Heart right ventricle (tissue), 16 donors: ENCODE measurements around the gene FGFR4. TPM values are rescaled to one million over a fixed set of nuclear protein-coding genes. Genes with fewer than 3 reads are reported as not detected.

Experiments
- ATAC-seq, 8 donors: fragments of 200-7000 bp; cut with Tn5 transposase; one replicate each; pipeline ENCODE4 v1.9.1; 2020; ENCODE audit warnings: mild to moderate bottlenecking in 8 of 8, moderate library complexity in 8 of 8, moderate number of reproducible peaks in 1 of 8
- DNase-seq, 2 donors: peaks; one replicate each; pipeline ENCODE4 v3.0.0-alpha.2; 2020
- H3K27ac ChIP-seq, 10 donors: fragments of 200-600 bp; sonication (generic) in 2 of 10; one replicate each; pipeline versions ENCODE4 v1.5.0 to v1.8.0; 2020 to 2022; ENCODE audit warnings: mild to moderate bottlenecking in 3 of 10
- H3K27me3 ChIP-seq, 7 donors: fragments of 200-600 bp; one replicate each; pipeline ENCODE4 v1.8.0; 2021 to 2022; ENCODE audit warnings: mild to moderate bottlenecking in 2 of 7
- H3K36me3 ChIP-seq, 9 donors: fragments of 200-600 bp; sonication (generic) in 1 of 9; one replicate each; pipeline versions ENCODE4 v1.5.0 to v1.8.0; 2020 to 2022; ENCODE audit warnings: mild to moderate bottlenecking in 2 of 9
- H3K4me1 ChIP-seq, 9 donors: fragments of 200-600 bp; sonication (generic) in 1 of 9; one replicate each; pipeline versions ENCODE4 v1.5.0 to v1.8.0; 2020 to 2022; ENCODE audit warnings: mild to moderate bottlenecking in 4 of 9
- H3K4me3 ChIP-seq, 10 donors: fragments of 200-600 bp; sonication (generic) in 2 of 10; one replicate each; pipeline versions ENCODE4 v1.5.0 to v1.8.0; 2020 to 2022; ENCODE audit warnings: mild to moderate bottlenecking in 7 of 10, moderate library complexity in 2 of 10
- H3K9me3 ChIP-seq, 11 donors: fragments of 200-600 bp in 10 of 11; sonication (generic) in 2 of 11; one replicate each; pipeline versions ENCODE4 v1.5.0 to v1.8.0; 2013 to 2022; ENCODE audit warnings: mild to moderate bottlenecking in 2 of 11, control low read depth in 1 of 11, moderate library complexity in 1 of 11
- WGBS, 2 donors: extraction: QIAGEN DNeasy Blood & Tissue Kit; methylation state at CpG; one replicate each; pipeline ENCODE4 v1.1.7; 2013; ENCODE audit warnings: inconsistent platforms in 1 of 2; 5-methylcytosine and 5-hydroxymethylcytosine counted together
- intact Hi-C, 10 donors: fragments of 100-400 bp; cut with DNase I; formaldehyde crosslinking; loops; one replicate each; pipeline versions ENCODE4 v1.11.1 to v1.14.2; 2022
- polyA plus RNA-seq, 2 donors: library from polyadenylated mRNA; stranded (reverse); fragments of 200-250 nt; gene quantifications; one replicate each; pipeline ENCODE4 v1.2.3, GENCODE V29; 2013
- total RNA-seq, 10 donors: library from RNA; stranded (reverse); fragmentation: NEBNext Ultra II Directional in 3 of 10; extraction: Animal tissue kit (Norgen Biotek cat#: 25700) in 3 of 10; gene quantifications; one replicate each; pipeline versions ENCODE4 v1.2.1 to v1.2.4, GENCODE V29; 2021 to 2023
- TF ChIP-seq, protein P1 (sequence below), 9 donors: fragments of 200-600 bp; sonication (generic) in 2 of 9; IDR thresholded peaks; one replicate each; pipeline versions ENCODE4 v1.5.0 to v1.8.0; 2021 to 2022; ENCODE audit warnings: antibody characterized with exemption in 9 of 9, mild to moderate bottlenecking in 5 of 9, moderate library complexity in 1 of 9
- donor health status: Arrhythmogenic right ventricular cardiomyopathy.
- donor health status: ischemic (EF 13 %, LVEDD 7.1; RV severe dilation, severe dysfunction).
- donor health status: healthy with polysubstance abuse.
- donor health status: DM: no; HTN: yes; CAD: no.
- donor health status: DM: no; HTN: no; CAD: no.
- donor health status: ischemic (EF 25% LVEDD 6.9; RV normal size, moderate dysfunction).
- donor health status: ischemic (EF 25% LVEDD 5.7; RV mildly dilated, moderate dysfunction).
- donor health status: healthy.
- donor health status: DM: yes; HTN: yes; CAD: no.
- donor health status: Ischemic cardiomyopathy.
- donor health status: ischemic (EF 35%, LVEDD 5.7; RV mildly dilated, moderate dysfunction).
- donor health status: nonischemic (EF 11% LVEDD 7.7; RV severe dilation, severe dysfunction).
- donor health status: DM: yes; HTN: yes; CAD: no.
- donor health status: PGD.
- donor health status: ischemic (EF 29% LVEDD 5.4; RV normal size, mild dysfunction).
- donor health status: nonischemic (EF 23%, LVEDD 6.1; RV moderate dilation, normal function).

The FGFR4 gene
- total and polyA plus RNA-seq, 12 donors: 0.25 to 2.7 (median 0.53) TPM; not detected in 1

DNA sequence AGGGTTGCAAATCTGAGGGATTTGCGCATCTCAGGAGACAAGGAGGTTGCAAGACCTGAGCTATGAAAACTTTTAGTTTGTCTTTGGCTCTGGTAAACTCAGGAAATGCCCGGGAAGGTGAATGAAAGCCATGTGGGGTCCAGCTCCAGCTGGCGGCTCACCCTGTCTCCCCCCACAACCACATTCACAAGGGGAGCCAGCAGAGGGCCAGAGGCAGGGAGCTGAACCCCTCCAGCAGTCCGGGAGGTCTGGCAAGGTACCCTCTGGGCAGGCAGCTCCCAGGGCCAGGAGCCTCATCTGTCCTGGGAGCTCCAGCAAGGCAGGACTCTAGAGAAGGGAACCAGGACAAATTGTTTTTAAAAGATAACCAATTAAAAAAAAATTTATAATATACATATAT lies 2.5 kb upstream of the FGFR4 start:
- Histone ChIP-seq H3K27ac (no peak overlapping the region), H3K4me3 (no peak overlapping the region), H3K9me3 (no peaks in the 10 kb centered on the region), H3K4me1 (peaks cover 5 to 19% (median 17%) of the 10 kb centered on the region in 9 donors), H3K27me3 (peaks cover 7 to 48% (median 22%) of the 10 kb centered on the region in 7 donors), H3K36me3 (no peaks in the 10 kb centered on the region)
- ATAC-seq (no peak), DNase-seq (no peak)
- 43 to 54% methylated on average over 4 of the region's 4 CpGs for WGBS, 2 donors
- TF ChIP-seq, protein P1, sequence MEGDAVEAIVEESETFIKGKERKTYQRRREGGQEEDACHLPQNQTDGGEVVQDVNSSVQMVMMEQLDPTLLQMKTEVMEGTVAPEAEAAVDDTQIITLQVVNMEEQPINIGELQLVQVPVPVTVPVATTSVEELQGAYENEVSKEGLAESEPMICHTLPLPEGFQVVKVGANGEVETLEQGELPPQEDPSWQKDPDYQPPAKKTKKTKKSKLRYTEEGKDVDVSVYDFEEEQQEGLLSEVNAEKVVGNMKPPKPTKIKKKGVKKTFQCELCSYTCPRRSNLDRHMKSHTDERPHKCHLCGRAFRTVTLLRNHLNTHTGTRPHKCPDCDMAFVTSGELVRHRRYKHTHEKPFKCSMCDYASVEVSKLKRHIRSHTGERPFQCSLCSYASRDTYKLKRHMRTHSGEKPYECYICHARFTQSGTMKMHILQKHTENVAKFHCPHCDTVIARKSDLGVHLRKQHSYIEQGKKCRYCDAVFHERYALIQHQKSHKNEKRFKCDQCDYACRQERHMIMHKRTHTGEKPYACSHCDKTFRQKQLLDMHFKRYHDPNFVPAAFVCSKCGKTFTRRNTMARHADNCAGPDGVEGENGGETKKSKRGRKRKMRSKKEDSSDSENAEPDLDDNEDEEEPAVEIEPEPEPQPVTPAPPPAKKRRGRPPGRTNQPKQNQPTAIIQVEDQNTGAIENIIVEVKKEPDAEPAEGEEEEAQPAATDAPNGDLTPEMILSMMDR (IDR thresholded peaks at IDR 0.05): no peak
- intact Hi-C loops: no loop called here

DNA sequence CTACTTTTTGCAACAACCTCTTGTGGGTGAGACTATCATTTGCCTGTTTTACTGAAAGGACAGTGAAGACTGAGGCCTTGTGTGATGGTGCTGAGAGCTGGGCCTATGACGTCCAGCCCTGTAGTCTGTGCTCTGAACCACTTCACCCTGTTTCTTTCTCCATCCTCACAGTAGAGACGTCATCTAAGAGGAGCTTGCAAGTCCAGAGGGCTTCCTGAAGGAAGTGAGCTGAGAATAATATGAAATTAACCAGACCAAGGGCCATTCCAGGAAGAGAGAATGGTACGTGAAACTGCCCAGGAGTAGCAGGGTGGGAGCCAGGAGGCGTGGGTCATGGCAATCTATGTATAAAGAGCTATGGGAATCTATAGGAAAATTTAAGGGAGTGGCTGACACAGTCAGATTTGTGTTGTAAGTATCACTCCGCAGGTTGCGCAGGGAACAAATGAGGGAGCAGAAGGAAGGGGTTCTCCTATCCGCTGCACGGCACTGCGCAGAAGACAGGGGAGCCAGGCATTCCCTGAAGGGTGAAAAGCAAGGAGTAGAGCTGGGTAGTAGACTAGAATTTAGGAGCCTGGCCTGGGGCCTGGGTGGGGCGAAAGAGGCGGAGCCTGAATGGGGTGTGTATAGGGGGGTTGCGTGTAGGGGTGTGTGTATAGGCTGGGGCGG lies 596 bp upstream of the FGFR4 start:
- WGBS, 2 donors: 53 to 54% methylated on average over 13 of the region's 13 CpGs
- intact Hi-C loops: no loop called here
- Histone ChIP-seq H3K27ac (no peak overlapping the region), H3K36me3 (no peaks in the 10 kb centered on the region), H3K4me1 (peaks cover 5 to 24% (median 22%) of the 10 kb centered on the region in 9 donors), H3K9me3 (no peaks in the 10 kb centered on the region), H3K4me3 (peak overlapping the region in 1 of 10 donors; percentile 41), H3K27me3 (peaks cover 7 to 50% (median 22%) of the 10 kb centered on the region in 7 donors)
- DNase-seq (no peak), ATAC-seq (no peak)
- TF ChIP-seq, protein P1 (IDR thresholded peaks at IDR 0.05): no peak

DNA sequence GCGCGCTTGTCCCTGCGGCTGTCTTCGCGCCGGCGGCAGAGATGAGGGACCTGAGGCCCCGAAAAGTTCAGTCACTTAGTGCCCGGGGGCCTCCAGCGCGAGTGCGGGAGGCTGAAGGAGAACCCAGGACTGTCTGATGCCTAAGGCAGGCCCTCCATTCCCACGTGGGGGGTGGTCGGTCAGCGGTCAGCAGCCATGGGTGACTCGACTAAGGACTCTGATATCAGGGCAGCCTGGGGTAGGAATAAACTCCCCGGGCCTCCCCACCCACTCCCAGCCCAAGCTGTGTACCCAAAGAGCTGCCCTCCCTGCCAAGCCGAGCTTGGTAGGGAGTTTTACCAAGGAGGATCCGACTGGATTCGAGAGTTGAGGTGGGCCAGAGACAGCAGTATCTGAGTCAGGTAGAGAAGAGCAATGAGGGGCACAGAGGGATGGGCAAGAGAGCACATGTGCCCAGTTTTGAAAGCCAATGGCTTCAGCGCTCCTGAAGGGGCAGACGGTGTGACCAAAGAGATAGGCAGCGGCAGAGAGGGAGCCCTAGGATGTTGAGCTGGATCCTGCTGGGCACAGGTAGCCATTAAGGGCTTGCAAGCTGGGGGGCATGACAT lies 787 bp downstream of the FGFR4 start:
- H3K27me3 ChIP-seq: peaks cover 7 to 42% (median 22%) of the 10 kb centered on the region in 7 donors
- no peak overlapping the region for H3K27ac ChIP-seq
- DNase-seq (no peak), ATAC-seq (peak in 1 of 8 donors; percentile 10)
- no peaks in the 10 kb centered on the region for H3K36me3 ChIP-seq
- intact Hi-C loops: no loop called here
- H3K4me1 ChIP-seq: peaks cover 5 to 24% (median 22%) of the 10 kb centered on the region in 9 donors
- WGBS, 2 donors: 31 to 33% methylated on average over 23 of the region's 23 CpGs
- H3K9me3 ChIP-seq: no peaks in the 10 kb centered on the region
- peak overlapping the region in 9 of 10 donors; percentile 16 to 53 (median 43) for H3K4me3 ChIP-seq
- TF ChIP-seq, protein P1 (IDR thresholded peaks at IDR 0.05): no peak

DNA sequence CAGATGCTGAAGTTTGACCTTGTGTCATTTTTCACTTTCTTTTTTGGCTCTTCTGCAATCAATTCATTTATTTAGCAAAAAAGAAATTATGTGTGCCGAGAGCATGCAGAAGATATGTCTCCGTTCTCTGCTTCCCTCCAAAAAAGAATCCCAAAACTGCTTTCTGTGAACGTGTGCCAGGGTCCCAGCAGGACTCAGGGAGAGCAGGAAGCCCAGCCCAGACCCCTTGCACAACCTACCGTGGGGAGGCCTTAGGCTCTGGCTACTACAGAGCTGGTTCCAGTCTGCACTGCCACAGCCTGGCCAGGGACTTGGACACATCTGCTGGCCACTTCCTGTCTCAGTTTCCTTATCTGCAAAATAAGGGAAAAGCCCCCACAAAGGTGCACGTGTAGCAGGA lies 2.4 kb downstream of the FGFR4 start:
- H3K4me1 ChIP-seq: peaks cover 5 to 29% (median 23%) of the 10 kb centered on the region in 9 donors
- H3K27ac ChIP-seq: no peak overlapping the region
- no peak overlapping the region for H3K4me3 ChIP-seq
- TF ChIP-seq, protein P1 (IDR thresholded peaks at IDR 0.05): no peak
- WGBS, 2 donors: 41 to 58% methylated on average over 5 of the region's 5 CpGs
- intact Hi-C loops: no loop called here
- no peaks in the 10 kb centered on the region for H3K9me3 ChIP-seq
- peak in 1 of 2 donors; percentile 46 for DNase-seq
- H3K27me3 ChIP-seq: peaks cover 7 to 29% (median 18%) of the 10 kb centered on the region in 7 donors
- peak in 3 of 8 donors; percentile 54 to 60 (median 58) for ATAC-seq
- H3K36me3 ChIP-seq: no peaks in the 10 kb centered on the region
